Chondrocyte (in vitro differentiated cells): ENCODE measurements around the gene IDH3B. TPM values are rescaled to one million over a fixed set of nuclear protein-coding genes. Genes with fewer than 3 reads are reported as not detected.
A peak's percentile ranks its signal among the peaks of the same experiment; 100 is the strongest.

Experiments used
- DNase-seq: peaks from one replicate; pipeline ENCODE4 v3.0.0; 2021; ENCODE audit warnings: mixed read lengths, low spot score
- H3K27ac Mint-ChIP-seq: one replicate; pipeline ENCODE4 v1.8.0; 2021; ENCODE audit warnings: mild to moderate bottlenecking, moderate library complexity, mixed read lengths; ENCODE audit not compliant: unreplicated experiment
- H3K27me3 Mint-ChIP-seq: 2 replicates; pipeline ENCODE4 v1.8.0; 2021; ENCODE audit warnings: low read depth, mixed read lengths
- H3K36me3 Mint-ChIP-seq: 2 replicates; pipeline ENCODE4 v1.8.0; 2021; ENCODE audit warnings: low read depth, mixed read lengths
- H3K4me1 Mint-ChIP-seq: 2 replicates; pipeline ENCODE4 v1.8.0; 2021; ENCODE audit warnings: low read depth, mild to moderate bottlenecking, mixed read lengths
- H3K4me3 Mint-ChIP-seq: one replicate; pipeline ENCODE4 v1.8.0; 2021; ENCODE audit warnings: mild to moderate bottlenecking, moderate library complexity, mixed read lengths; ENCODE audit not compliant: unreplicated experiment
- H3K9me3 Mint-ChIP-seq: 2 replicates; pipeline ENCODE4 v1.8.0; 2021; ENCODE audit warnings: low read depth, mixed read lengths
- CTCF ChIP-seq: fragments of 200-600 bp; sonication (generic); IDR thresholded peaks from 2 replicates; pipeline ENCODE4 v1.5.0; 2021; ENCODE audit warnings: antibody characterized with exemption, mild to moderate bottlenecking, moderate library complexity
- total RNA-seq: library from RNA; stranded (reverse); gene quantifications from 3 replicates; pipeline ENCODE4 v1.2.1, GENCODE V29; 2021

The IDH3B gene
- total RNA-seq, 1 donor from 2014 or later: 57.1 TPM

GRCh38 chr20:2680046-2680445, 16.0 kb upstream of the IDH3B start:
- no peak for TF ChIP-seq CTCF
- Mint-ChIP-seq H3K27ac (no peak overlapping the region), H3K27me3 (peaks cover 31% of the 10 kb centered on the region)

GRCh38 chr20:2673453-2673852, 9.4 kb upstream of the IDH3B start:
- no peak overlapping the region for H3K27ac Mint-ChIP-seq
- no peaks in the 10 kb centered on the region for H3K9me3 Mint-ChIP-seq
- H3K4me1 Mint-ChIP-seq: no peaks in the 10 kb centered on the region
- DNase-seq: no peak
- H3K27me3 Mint-ChIP-seq: peaks cover 13% of the 10 kb centered on the region
- H3K36me3 Mint-ChIP-seq: no peaks in the 10 kb centered on the region
- no peak overlapping the region for H3K4me3 Mint-ChIP-seq
- no peak for TF ChIP-seq CTCF

More at GRCh38 chr20:2680046-2680445, 16.0 kb upstream of the IDH3B start:
- H3K9me3 Mint-ChIP-seq: peaks cover 2% of the 10 kb centered on the region
- H3K4me1 Mint-ChIP-seq: no peaks in the 10 kb centered on the region
- H3K4me3 Mint-ChIP-seq: no peak overlapping the region
- DNase-seq: no peak
- no peaks in the 10 kb centered on the region for H3K36me3 Mint-ChIP-seq

GRCh38 chr20:2672446-2672845, 8.4 kb upstream of the IDH3B start:
- H3K9me3 Mint-ChIP-seq: no peaks in the 10 kb centered on the region
- no peak overlapping the region for H3K4me3 Mint-ChIP-seq
- H3K36me3 Mint-ChIP-seq: peaks cover 2% of the 10 kb centered on the region
- no peaks in the 10 kb centered on the region for H3K4me1 Mint-ChIP-seq
- no peak for TF ChIP-seq CTCF
- peaks cover 17% of the 10 kb centered on the region for H3K27me3 Mint-ChIP-seq
- no peak for DNase-seq
- no peak overlapping the region for H3K27ac Mint-ChIP-seq

GRCh38 chr20:2671977-2672376, 8.0 kb upstream of the IDH3B start:
- Mint-ChIP-seq H3K36me3 (peaks cover 2% of the 10 kb centered on the region), H3K4me3 (no peak overlapping the region), H3K27ac (no peak overlapping the region), H3K27me3 (peaks cover 17% of the 10 kb centered on the region), H3K4me1 (no peaks in the 10 kb centered on the region), H3K9me3 (no peaks in the 10 kb centered on the region)
- DNase-seq: no peak
- peak; percentile 16 for TF ChIP-seq CTCF

GRCh38 chr20:2663364-2663886, 591 bp downstream of the IDH3B start:
- Mint-ChIP-seq H3K9me3 (no peaks in the 10 kb centered on the region), H3K27me3 (peaks cover 8% of the 10 kb centered on the region), H3K36me3 (peaks cover 24% of the 10 kb centered on the region), H3K27ac (peak overlapping the region; percentile 82), H3K4me1 (peaks cover 24% of the 10 kb centered on the region), H3K4me3 (peak overlapping the region; percentile 86)
- TF ChIP-seq CTCF: no peak
- no peak for DNase-seq
